ENCODE measurements around the gene ZNF296. TPM values are rescaled to one million over a fixed set of nuclear protein-coding genes. Genes with fewer than 3 reads are reported as not detected.

Gene ZNF296
- total and polyA plus RNA-seq, 2 of the 13 experiments (the other 11 are each of a cell fraction or from before 2014, with no cell fraction given): 0.26 to 0.62 TPM

- no peak for TF ChIP-seq HDAC6 (IDR thresholded peaks at IDR 0.05; ENCODE audit: low read depth, low read length)
- TF ChIP-seq, protein P1, sequence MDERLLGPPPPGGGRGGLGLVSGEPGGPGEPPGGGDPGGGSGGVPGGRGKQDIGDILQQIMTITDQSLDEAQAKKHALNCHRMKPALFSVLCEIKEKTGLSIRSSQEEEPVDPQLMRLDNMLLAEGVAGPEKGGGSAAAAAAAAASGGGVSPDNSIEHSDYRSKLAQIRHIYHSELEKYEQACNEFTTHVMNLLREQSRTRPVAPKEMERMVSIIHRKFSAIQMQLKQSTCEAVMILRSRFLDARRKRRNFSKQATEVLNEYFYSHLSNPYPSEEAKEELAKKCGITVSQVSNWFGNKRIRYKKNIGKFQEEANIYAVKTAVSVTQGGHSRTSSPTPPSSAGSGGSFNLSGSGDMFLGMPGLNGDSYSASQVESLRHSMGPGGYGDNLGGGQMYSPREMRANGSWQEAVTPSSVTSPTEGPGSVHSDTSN (CRISPR knock-in tag; IDR thresholded peaks at IDR 0.05): no peak
- no peak for TF ChIP-seq ZNF30 (CRISPR knock-in tag; IDR thresholded peaks at IDR 0.05)
- TF ChIP-seq, protein P2, sequence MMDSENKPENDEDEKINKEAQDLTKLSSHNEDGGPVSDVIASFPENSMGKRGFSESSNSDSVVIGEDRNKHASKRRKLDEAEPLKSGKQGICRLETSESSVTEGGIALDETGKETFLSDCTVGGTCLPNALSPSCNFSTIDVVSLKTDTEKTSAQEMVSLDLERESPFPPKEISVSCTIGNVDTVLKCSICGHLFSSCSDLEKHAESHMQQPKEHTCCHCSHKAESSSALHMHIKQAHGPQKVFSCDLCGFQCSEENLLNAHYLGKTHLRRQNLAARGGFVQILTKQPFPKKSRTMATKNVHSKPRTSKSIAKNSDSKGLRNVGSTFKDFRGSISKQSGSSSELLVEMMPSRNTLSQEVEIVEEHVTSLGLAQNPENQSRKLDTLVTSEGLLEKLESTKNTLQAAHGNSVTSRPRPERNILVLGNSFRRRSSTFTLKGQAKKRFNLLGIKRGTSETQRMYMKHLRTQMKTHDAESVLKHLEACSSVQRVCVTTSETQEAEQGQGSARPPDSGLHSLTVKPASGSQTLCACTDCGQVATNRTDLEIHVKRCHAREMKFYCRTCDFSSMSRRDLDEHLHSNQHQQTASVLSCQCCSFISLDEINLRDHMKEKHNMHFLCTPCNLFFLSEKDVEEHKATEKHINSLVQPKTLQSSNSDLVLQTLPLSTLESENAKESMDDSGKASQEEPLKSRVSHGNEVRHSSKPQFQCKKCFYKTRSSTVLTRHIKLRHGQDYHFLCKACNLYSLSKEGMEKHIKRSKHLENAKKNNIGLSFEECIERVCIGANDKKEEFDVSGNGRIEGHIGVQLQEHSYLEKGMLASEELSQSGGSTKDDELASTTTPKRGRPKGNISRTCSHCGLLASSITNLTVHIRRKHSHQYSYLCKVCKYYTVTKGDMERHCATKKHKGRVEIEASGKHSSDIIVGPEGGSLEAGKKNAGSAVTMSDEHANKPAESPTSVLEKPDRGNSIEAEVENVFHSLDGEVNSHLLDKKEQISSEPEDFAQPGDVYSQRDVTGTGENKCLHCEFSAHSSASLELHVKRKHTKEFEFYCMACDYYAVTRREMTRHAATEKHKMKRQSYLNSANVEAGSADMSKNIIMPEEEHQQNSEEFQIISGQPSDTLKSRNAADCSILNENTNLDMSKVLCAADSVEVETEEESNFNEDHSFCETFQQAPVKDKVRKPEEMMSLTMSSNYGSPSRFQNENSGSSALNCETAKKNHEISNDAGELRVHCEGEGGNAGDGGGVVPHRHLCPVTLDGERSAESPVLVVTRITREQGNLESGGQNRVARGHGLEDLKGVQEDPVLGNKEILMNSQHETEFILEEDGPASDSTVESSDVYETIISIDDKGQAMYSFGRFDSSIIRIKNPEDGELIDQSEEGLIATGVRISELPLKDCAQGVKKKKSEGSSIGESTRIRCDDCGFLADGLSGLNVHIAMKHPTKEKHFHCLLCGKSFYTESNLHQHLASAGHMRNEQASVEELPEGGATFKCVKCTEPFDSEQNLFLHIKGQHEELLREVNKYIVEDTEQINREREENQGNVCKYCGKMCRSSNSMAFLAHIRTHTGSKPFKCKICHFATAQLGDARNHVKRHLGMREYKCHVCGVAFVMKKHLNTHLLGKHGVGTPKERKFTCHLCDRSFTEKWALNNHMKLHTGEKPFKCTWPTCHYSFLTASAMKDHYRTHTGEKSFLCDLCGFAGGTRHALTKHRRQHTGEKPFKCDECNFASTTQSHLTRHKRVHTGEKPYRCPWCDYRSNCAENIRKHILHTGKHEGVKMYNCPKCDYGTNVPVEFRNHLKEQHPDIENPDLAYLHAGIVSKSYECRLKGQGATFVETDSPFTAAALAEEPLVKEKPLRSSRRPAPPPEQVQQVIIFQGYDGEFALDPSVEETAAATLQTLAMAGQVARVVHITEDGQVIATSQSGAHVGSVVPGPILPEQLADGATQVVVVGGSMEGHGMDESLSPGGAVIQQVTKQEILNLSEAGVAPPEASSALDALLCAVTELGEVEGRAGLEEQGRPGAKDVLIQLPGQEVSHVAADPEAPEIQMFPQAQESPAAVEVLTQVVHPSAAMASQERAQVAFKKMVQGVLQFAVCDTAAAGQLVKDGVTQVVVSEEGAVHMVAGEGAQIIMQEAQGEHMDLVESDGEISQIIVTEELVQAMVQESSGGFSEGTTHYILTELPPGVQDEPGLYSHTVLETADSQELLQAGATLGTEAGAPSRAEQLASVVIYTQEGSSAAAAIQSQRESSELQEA (CRISPR knock-in tag; IDR thresholded peaks at IDR 0.05; ENCODE audit: not compliant biosample characterization): no peak
- peak; percentile 97 for TF ChIP-seq BORCS8-MEF2B (CRISPR knock-in tag; IDR thresholded peaks at IDR 0.05)
- no peak for TF ChIP-seq ZNF564 (CRISPR knock-in tag; IDR thresholded peaks at IDR 0.05)
- peak; percentile 91 for TF ChIP-seq RFXANK (CRISPR knock-in tag; IDR thresholded peaks at IDR 0.05)
- TF ChIP-seq ZNF143 (CRISPR knock-in tag; IDR thresholded peaks at IDR 0.05): peak; percentile 60
- TF ChIP-seq POGK (CRISPR knock-in tag; conservative IDR thresholded peaks at IDR 0.05): peak; percentile 95
- TF ChIP-seq ZNF230 (CRISPR knock-in tag; IDR thresholded peaks at IDR 0.05): peak; percentile 59; the same call in 1 of the 2 replicates
- TF ChIP-seq TFE3 (CRISPR knock-in tag; IDR thresholded peaks at IDR 0.05): no peak; the same call in 1 of the 2 replicates
- TF ChIP-seq, protein P3, sequence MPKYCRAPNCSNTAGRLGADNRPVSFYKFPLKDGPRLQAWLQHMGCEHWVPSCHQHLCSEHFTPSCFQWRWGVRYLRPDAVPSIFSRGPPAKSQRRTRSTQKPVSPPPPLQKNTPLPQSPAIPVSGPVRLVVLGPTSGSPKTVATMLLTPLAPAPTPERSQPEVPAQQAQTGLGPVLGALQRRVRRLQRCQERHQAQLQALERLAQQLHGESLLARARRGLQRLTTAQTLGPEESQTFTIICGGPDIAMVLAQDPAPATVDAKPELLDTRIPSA (CRISPR knock-in tag; IDR thresholded peaks at IDR 0.05; ENCODE audit: borderline replicate concordance): no peak
- TF ChIP-seq AGO2 (optimal IDR thresholded peaks at IDR 0.05; ENCODE audit: low read depth, low read length): peak; percentile 59
- no peak for TF ChIP-seq FOXP1 (IDR thresholded peaks at IDR 0.05)
- no peak for TF ChIP-seq FOXP1 (CRISPR knock-in tag; IDR thresholded peaks at IDR 0.05)
- TF ChIP-seq ZNF468 (CRISPR knock-in tag; IDR thresholded peaks at IDR 0.05): no peak
Measured at GRCh38 chr19:45079063-45079910, 3.0 kb upstream of the ZNF296 start, which contains the start of gene GEMIN7 (continued).
